GM21786 (cell line): Measurements from ENCODE around the gene UBE2E1.

Experiments used
- ATAC-seq: cut with Tn5 transposase; IDR thresholded peaks from one replicate; pipeline ENCODE4 v1.9.1; 2021; ENCODE audit not compliant: unreplicated experiment

The UBE2E1 gene

GRCh38 chr3:23795096-23795495 is 10.7 kb upstream of the UBE2E1 start:
- no peak for ATAC-seq

DNA sequence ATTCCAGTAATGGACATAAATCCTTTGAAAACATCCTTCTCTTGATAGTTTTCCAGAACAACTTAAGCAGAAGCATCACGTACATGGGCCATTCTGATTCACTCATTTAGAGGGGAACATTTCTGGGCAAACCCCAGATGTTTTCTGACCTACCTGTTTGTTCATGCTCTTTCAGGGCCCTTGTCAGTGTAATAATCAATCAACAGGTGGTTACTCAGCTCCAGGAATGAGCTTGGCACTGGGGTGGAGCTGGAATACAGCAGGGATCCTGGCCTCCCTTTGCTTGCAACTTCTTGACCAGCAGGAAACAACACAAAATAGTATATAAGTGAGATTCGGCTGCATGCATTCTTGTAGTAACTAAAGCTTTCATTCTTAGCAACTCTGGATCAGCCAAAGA is 9.2 kb upstream of the UBE2E1 start:
- ATAC-seq = no peak

- peak; percentile 76 for ATAC-seq
These were observed 8.3 kb upstream of the UBE2E1 start for GRCh38 chr3:23797491-23797890.

GRCh38 chr3:23798456-23798855 is 7.3 kb upstream of the UBE2E1 start:
- no peak for ATAC-seq

- no peak for ATAC-seq
These were observed 6.9 kb upstream of the UBE2E1 start for GRCh38 chr3:23798876-23799275.

DNA sequence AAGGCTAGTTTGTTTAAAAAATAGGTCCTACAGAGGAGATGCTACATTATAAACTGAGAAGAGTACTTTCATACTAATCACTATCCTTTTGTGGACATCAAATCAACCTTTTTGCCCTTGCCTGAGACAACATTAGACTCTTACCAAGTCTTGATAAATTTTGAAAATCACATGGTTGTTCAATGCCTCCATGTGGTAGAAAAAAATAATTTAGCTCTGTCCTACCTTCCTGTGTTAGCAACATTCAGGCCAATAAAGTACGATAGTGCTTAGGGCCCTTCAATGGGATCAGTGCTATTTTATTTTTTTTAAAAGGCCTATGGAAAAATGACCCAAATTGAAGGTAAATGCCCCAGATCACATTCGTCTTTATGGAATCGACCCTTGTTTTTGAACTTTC is 5.0 kb upstream of the UBE2E1 start:
- peak; percentile 43 for ATAC-seq

GRCh38 chr3:23804441-23805209 is 1.1 kb upstream of the UBE2E1 start:
- no peak for ATAC-seq

GRCh38 chr3:23805210-23805632 is 534 bp upstream of the UBE2E1 start:
- ATAC-seq = no peak

GRCh38 chr3:23806534-23807423 is 1.0 kb downstream of the UBE2E1 start:
- no peak for ATAC-seq

DNA sequence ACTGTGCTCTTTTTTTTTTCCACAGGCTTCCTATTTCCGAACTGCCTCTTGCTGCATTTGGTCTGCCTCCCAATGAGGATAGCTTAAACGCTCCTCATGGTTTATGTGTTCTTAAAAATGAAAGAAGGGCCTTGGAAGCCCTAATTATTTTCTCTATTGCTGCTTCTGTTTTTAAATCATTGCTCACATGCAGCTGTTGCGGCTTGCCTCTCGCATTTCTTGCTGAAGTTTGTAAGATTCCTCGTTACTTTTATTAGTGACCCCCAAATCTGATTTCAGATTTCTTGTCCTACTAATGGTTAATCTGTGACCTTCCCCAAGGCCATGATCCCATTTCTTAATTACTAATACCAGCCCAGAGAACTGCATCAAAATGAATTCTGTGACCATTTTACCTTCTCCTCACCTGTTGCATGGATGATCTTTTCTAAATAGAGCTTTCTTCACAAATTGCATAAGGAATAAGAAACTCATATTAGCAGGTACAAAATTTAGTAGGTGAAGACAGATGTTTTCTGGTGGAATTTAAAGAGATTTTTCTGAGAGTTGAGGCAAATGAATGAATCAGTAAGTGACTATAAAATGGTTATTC is 1.8 kb downstream of the UBE2E1 start:
- no peak for ATAC-seq

DNA sequence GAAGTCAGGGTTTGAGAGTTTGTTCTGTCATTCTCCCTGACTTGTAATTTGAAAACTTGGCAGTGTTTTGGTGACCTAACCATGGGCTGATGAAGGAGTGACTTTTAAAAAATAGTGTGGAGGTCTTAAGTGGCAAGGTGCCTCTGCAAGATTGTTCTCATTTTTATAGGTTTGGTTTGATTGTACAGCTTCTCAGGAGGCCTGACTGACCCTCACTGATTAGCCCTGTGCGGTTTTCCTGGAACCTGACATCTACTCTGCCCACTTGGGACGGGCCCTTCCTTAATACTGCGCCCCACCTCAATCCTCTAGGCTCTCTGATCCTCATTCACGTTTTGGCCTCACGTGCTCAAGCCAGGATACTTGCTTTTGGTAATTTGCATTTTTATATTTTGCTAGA is 2.8 kb downstream of the UBE2E1 start:
- ATAC-seq = no peak

DNA sequence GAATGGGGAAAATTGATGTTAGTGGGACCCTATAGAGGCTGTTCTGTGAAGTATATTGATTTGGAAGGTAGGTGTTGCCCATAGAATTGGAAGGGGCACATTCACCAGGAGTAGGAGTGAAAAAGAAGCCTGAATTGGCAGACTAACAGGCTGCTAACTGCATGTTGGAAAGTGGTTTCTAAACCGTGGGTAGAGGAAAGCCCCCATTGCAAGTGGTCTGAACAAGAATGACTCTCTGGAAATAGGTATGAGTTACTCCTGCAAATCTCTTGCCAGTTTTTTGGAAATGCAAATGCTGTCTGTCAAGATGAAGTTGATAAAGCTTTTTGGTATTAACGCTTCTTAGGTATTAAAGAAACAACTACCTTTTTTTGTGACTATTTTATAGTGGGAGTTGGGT is 3.5 kb downstream of the UBE2E1 start:
- no peak for ATAC-seq

GRCh38 chr3:23809840-23810342 is 4.1 kb downstream of the UBE2E1 start:
- ATAC-seq = no peak

DNA sequence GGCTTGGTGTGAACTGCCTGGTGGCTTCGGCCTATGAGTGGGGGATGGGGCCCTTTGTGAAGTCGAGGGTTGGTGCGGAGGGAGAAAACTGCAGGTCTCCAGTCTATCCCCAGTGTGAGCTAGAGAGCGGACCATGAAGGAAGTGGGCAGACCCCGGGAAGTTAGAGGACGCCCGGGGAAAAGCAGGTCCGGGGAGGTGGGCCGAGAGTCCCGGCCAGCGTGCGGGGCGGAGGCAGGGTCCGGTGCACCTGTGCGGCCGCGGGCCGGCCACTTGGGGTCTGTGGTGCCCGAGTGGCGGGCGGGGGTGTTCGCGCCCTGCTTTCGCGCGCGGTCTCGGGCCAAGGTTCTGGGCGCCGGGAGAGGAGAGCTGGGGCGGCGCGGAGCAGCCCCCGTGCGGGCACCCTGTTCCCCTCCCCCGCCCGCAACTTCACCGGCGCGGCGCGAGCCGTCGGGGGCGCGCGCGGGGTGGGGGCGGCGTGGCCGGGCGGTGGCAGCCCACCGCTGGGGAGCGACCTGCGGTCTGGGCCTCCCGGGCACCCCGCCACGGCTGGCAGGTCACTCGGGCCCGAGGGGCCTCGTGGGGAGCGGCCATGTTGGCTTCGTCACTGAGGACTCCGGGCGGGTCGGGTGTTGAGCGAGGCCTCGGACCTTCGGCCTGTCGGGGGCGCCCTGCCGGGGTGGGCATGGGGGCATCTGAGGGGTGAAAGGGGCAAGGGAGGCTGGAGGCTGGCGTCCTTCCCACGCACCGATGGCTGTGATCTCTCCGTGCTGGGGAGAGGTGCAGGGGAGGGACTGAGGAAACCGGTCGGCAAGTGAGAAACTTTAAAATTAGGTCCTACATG is 4.8 kb downstream of the UBE2E1 start:
- ATAC-seq = peak; percentile 22

- ATAC-seq = no peak
These were observed 5.4 kb downstream of the UBE2E1 start for GRCh38 chr3:23811185-23811527.

GRCh38 chr3:23811919-23812318 is 6.2 kb downstream of the UBE2E1 start:
- peak; percentile 62 for ATAC-seq

- ATAC-seq = no peak
These were observed 10.1 kb downstream of the UBE2E1 start for GRCh38 chr3:23815879-23816278.

DNA sequence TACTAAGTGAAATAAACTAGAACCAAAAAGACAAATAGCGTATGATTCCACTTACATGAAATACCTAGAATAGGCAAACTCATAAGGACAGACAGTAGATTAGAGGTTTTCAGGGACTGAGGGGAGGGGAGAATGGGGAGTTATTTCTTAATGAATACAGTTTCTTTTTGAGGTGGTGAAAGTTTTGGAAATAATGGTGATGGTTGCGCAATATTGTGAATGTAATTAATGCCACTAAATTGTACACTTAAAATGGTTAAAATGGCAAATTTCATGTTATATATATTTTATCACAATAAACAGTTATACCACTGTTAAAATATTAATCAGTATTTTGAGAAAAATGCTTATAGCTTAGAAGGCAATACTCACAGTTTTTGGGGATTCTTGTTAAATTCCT is 11.0 kb downstream of the UBE2E1 start:
- ATAC-seq = no peak

- no peak for ATAC-seq
These were observed 11.9 kb downstream of the UBE2E1 start for GRCh38 chr3:23817508-23818223.
